NCI-H2107 (cell line): ENCODE results near the gene TRIM38.
"Not testable (repeated sequence)": the region's sequence is repeated elsewhere in the genome, so short reads cannot be mapped to it uniquely, and the experiment has no call there.

Experiments
- DNase-seq: peaks from one replicate; lab custom pipeline; 2025; lab: John Stamatoyannopoulos, UW

TRIM38 gene

GRCh38 chr6:25942561-25943147, 19.9 kb upstream of the TRIM38 start:
- DNase-seq: no peak

- DNase-seq: no peak
Measured at GRCh38 chr6:25943887-25944286, 18.7 kb upstream of the TRIM38 start.

- DNase-seq: no peak
Measured at GRCh38 chr6:25944688-25945574, 17.7 kb upstream of the TRIM38 start.

- not testable (repeated sequence) for DNase-seq
Measured at GRCh38 chr6:25945738-25946137, 16.9 kb upstream of the TRIM38 start.

GRCh38 chr6:25946631-25947030, 16.0 kb upstream of the TRIM38 start:
- no peak for DNase-seq

GRCh38 chr6:25947492-25947891, 15.1 kb upstream of the TRIM38 start:
- DNase-seq: not testable (repeated sequence)

GRCh38 chr6:25949695-25950094, 12.9 kb upstream of the TRIM38 start:
- DNase-seq: no peak

GRCh38 chr6:25950297-25950696, 12.3 kb upstream of the TRIM38 start:
- no peak for DNase-seq

- no peak for DNase-seq
Measured at GRCh38 chr6:25951296-25952032, 11.1 kb upstream of the TRIM38 start.

- no peak for DNase-seq
Measured at GRCh38 chr6:25952535-25952934, 10.1 kb upstream of the TRIM38 start.

- no peak for DNase-seq
Measured at GRCh38 chr6:25953733-25954132, 8.9 kb upstream of the TRIM38 start.

GRCh38 chr6:25954756-25955155, 7.8 kb upstream of the TRIM38 start:
- no peak for DNase-seq

GRCh38 chr6:25956226-25956625, 6.4 kb upstream of the TRIM38 start:
- no peak for DNase-seq

- no peak for DNase-seq
Measured at GRCh38 chr6:25958700-25959162, 3.9 kb upstream of the TRIM38 start.

GRCh38 chr6:25959890-25960536, 2.6 kb upstream of the TRIM38 start:
- no peak for DNase-seq

GRCh38 chr6:25960734-25961133, 1.9 kb upstream of the TRIM38 start:
- no peak for DNase-seq

GRCh38 chr6:25961619-25962148, 918 bp upstream of the TRIM38 start:
- no peak for DNase-seq

- DNase-seq: no peak
Measured at GRCh38 chr6:25963426-25964123, 973 bp downstream of the TRIM38 start.

GRCh38 chr6:25965058-25965457, 2.5 kb downstream of the TRIM38 start:
- no peak for DNase-seq

GRCh38 chr6:25966711-25967110, 4.1 kb downstream of the TRIM38 start:
- no peak for DNase-seq

GRCh38 chr6:25968769-25969168, 6.2 kb downstream of the TRIM38 start:
- DNase-seq: no peak
